ENCODE results near the gene DNPH1. TPM values are rescaled to one million over a fixed set of nuclear protein-coding genes. Genes with fewer than 3 reads are reported as not detected.

DNPH1 gene
- polyA plus RNA-seq, 1 donor = 15.2 TPM

DNA sequence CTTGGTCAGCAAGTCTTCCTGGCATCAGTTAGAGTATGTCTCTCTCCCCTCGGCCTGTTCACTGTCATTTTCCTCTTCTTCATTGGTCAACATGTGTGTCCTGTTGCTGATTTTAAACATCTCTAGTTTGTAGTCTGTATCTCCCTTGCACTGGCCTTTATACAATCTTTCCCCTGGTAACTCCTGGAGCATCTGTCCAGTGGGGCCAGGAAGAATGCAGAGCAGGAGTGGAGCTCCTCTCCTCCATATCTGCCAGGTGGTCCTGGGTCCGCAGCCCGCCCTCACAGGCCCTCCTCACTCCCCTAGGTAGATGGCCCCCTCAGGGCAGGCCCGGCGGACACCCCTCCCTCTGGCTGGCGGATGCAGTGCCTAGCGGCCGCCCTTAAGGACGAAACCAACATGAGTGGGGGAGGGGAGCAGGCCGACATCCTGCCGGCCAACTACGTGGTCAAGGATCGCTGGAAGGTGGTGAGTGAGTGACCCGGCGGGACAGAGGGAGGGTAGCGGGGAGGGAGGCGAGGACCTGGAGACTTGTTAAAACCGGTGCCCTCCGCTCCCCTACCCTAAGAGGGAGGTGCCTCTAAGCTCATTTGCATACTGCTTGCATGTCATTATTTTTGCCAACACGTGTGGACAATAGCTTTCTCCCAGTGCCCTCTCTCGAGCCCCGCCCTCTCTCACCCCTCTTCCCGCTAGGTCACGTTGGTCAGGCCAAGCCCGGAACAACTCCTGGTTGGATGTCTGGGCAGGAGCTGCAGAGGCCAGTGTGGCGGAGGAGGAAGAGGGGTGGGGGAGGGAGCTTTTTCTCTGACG is 17.2 kb upstream of the DNPH1 start:
- no peak for DNase-seq (ENCODE audit: low read depth)

DNA sequence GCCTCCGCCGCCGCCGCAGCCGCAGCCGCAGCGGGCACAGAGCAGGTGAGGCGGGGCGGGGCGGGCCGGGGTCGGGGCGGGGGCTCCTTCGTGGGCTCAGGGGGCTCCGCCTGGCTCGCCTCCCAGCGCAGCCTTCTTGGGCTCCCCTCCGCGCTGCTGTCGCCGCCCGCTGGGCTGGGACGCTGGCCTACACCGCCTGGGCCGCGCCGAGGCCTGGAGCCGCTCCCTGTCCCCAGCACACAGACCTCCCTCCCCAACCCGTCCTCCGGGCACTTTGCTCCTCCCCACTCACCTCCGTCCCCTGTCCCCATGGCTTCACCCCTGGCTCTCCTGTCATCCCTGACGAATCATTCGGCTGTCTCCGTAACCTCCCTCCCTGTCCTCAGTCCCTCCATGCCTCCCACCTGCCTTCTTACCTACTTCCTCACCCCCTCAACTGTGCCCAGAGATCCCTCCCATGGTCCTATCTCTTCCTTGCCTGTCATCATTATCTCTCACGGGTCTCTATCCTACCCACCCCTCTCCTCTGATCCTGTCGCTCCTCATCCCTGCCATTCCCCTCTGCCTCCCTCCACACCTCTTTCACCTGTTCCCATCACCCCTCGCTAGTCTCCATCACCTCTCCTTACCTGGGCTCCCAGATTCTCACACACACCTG is 14.5 kb upstream of the DNPH1 start:
- DNase-seq (ENCODE audit: low read depth) = no peak

DNA sequence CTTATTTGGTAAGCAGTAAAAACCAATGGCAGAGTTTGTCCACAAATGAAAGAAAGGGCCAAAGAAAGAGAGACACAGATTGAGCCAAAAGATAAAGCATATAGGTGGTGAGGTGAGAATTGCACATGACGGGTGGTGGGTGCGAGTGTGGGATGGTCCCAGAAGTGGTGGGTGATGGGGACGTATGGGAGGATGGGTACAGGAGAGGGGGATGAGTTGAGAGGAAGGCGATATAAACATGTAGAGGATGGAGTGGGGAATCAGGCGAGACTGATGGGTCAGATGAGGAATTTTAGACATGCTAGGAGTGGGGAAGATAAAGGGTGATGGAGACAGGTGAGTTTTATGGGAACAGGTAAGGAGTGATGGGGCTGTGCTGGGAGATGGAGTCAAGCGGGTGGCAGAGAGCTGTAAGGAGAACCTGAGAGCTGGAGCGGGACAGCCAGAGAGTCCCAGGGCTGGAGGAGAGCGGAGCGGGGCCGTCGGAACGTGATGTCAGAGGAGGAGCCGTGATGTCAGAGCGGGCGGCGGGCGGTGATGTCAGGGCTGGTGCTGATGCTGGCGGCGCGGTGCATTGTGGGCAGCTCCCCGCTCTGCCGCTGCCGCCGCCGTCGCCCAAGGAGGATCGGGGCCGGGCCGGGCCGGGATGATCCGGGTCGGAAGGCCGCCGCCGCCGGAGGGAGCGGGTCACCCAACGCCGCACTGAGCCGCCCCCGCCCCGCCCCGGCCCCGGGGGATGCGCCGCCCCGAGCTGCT is 13.8 kb upstream of the DNPH1 start, which contains the start of gene TTBK1:
TSS of gene TTBK1 (plus strand) at position 574 of the 756 bp plus-strand sequence. CDS start 3,180 bp downstream, outside the sequence.
- DNase-seq (ENCODE audit: low read depth) = no peak

GRCh38 chr6:43241446-43241845 is 12.2 kb upstream of the DNPH1 start:
- no peak for DNase-seq (ENCODE audit: low read depth)

GRCh38 chr6:43240950-43241349 is 11.7 kb upstream of the DNPH1 start:
- DNase-seq (ENCODE audit: low read depth) = no peak

DNA sequence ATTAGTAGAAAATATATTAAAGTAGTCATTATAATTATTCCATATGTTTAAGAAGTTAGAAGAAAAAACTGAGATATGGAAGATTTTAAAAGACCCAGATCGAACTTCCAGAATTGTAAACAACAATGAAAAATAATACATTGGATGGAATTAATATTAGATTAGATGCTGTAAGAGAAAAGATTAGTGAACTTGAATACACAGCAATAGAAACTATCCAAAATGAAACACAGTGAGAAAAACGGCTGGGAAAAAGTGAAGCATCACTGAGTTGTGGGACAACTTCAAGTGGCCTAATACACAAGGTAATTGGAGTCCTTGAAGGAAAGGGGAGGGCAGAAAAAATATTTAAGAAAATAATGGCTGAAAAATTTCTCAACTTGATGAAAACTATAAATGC is 9.8 kb upstream of the DNPH1 start:
- DNase-seq (ENCODE audit: low read depth) = no peak

- no peak for DNase-seq (ENCODE audit: low read depth)
Observed at GRCh38 chr6:43235841-43236240, 6.6 kb upstream of the DNPH1 start.

DNA sequence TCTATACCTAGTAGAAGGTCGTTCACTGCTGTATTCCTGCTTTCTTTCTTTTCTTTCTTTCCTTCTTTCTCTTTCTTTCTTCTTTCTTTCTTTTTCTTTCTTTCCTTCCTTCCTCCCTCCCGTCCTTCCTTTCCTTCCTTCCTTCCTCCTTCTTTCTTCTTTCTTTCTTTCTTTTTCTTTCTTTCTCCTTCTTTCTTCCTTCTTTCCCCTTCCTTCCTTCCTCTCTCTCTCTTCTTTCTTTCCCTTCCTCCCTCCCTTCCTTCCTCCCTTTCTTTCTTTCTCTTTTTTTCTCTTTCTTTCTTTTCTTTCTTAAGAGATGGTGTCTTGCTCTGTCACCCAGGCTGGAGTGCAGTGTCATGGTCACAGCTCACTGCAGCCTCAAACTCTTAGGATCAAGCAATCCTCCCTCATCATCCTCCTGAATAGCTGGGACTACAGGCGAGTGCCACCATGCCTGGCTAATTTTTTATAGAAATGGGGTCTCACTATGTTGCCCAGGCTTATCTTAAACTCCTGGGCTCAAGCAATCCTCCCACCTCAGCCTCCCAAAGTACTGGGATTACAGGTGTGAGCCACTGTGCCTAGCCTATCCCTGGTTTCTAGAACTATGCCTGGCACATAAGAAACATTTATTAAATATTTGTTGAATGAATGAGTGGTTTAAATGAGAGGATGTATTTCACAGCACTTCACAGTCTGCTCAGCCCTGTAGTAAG is 2.6 kb upstream of the DNPH1 start:
- no peak for DNase-seq (ENCODE audit: low read depth)

DNA sequence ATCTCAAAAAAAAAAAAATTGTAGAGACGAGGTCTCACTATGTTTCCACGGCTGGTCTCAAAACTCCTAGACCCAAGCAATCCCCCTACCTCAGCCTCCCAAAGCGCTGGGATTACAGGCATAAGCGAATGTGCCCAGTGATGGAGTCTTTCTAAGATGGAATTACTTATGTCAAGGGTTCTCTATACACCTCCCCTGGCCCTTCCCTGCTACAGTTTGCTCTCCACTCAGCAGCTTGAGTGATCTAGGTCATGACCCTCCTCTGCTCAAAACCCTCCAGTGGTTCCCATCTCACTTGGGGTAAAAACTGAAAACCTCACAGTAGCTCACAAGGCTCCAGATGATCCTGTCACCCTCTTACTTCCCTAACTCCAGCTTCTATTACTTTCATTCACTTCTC is 1.8 kb upstream of the DNPH1 start:
- no peak for DNase-seq (ENCODE audit: low read depth)

DNA sequence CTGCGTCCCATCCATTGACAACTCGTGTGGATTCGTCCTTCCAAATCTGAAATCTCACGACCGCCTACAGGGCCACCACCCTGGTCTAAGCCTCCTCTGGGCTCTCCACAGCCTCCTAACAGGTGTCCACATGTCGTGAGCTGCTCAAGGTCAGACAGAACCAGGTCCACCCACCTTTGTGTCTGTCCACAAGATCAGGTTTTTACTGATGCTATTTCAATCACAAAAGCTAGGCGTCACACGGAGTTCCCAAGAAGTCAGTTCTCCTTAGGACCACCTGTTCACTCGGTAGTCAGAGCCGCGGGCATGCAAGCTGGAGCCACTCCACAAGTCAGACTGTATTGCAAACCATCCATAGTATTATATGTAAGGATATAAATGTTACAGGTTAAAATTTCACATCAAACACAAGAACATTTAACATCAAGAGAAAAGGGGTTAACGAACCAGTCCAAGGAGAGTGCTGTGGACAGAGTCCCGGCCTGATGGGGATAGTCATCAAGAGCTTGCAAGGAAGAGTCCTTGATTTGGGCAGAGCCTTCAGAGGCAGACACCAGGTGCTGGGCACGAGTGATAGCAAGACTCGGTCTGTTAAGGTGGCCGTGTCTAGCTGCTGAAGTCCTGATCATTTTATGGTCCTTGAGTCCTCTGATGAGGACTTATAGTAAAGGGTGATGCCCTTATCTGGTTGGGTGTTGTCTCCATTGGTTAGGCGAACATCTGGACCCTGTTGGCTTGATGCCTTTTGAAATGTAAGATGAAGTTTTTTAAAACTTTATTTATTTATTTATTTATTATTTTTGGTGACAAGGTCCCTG is 731 bp upstream of the DNPH1 start:
- no peak for DNase-seq (ENCODE audit: low read depth)

DNA sequence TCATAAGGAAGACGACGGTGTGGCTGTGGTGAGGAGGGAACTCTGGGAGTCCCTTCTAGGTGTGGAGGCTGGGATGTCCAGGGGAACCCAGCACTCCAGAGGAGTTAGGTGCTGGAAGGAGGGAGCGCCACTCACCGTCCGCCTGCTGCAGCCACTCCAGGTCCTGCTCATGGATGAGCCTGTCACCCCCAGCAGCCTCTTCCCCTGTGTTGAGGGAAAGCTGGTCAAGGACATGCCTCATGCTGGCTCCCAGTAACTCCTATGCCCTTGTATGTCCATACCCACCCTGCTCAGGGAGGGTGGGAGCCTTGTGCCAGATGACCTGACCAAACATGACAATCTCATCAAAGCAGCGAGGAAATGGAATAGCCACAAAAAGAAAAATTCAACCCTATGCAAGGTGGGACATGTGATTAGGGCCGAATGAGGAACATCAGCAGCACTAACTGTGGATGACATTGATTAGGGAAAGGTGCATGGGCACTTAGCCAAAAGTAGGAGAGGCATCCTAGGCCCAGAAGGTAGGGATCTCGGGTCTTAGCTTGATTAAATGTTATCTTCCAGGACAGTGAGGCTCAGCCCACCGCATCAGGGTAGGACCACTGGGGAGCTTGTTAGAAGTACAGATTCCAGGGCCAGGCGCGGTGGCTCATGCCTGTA is 3.0 kb downstream of the DNPH1 start:
- no peak for DNase-seq (ENCODE audit: low read depth)

DNA sequence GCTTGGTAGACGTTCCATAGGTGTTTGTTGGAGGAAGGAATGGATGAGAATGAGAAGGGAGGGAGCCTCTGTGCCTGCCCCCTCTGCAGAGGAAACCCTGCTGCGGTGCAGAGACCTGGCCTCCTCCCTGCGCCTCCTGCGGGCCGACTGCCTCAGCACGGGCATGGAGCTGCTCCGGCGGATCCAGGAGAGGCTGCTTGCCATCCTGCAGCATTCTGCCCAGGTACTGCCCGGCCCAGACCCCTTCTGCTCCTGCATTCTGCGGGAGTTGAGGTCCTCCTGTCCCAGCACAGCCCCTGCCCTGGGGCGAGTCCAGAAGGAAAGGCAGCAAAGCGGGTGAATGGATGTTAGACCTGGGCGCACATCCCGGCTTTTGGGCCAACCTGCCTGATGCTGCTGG is 6.1 kb downstream of the DNPH1 start:
- DNase-seq (ENCODE audit: low read depth) = no peak

- no peak for DNase-seq (ENCODE audit: low read depth)
Observed at GRCh38 chr6:43222418-43223059, 6.7 kb downstream of the DNPH1 start.

GRCh38 chr6:43221046-43221972 is 8.0 kb downstream of the DNPH1 start:
- no peak for DNase-seq (ENCODE audit: low read depth)

DNA sequence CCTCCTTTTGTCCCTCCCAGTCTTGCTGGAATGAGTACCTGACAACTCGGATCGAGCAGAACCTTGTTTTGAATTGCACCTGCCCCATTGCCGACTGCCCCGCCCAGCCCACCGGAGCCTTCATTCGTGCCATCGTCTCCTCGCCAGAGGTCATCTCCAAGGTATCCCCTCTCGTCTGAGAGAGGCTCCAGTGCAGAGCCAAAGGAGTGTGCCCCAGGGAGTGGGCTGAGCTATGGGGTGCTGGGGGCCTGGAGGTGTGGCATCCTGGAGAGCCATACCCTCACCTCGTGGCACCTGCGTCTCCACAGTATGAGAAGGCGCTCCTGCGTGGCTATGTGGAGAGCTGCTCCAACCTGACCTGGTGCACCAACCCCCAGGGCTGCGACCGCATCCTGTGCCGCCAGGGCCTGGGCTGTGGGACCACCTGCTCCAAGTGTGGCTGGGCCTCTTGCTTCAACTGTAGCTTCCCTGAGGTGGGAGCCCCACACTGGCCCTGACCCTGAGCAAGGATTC is 8.8 kb downstream of the DNPH1 start:
- no peak for DNase-seq (ENCODE audit: low read depth)

- DNase-seq (ENCODE audit: low read depth) = no peak
Observed at GRCh38 chr6:43219814-43220213, 9.5 kb downstream of the DNPH1 start.

- DNase-seq (ENCODE audit: low read depth) = no peak
Observed at GRCh38 chr6:43219119-43219518, 10.2 kb downstream of the DNPH1 start.

DNA sequence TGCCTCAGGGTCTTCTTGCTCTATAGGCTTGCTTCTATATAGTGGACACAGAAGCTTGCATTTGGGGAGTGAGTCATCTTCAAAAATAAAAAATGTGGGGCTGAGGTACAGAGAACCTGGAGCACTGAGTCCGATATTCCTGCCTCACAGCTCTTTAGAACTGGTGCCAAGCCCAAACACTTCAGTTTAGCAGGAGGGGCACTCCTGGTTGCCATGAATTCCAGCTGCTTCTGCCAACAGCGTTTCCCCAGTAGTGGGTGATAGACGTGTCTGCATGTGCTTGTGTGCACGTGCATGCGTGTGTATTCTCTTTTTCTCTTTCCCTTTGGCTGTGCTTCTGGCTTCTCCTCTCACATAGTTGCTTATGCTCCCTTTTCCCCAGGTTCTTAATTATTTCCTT is 11.9 kb downstream of the DNPH1 start:
- DNase-seq (ENCODE audit: low read depth) = no peak

DNA sequence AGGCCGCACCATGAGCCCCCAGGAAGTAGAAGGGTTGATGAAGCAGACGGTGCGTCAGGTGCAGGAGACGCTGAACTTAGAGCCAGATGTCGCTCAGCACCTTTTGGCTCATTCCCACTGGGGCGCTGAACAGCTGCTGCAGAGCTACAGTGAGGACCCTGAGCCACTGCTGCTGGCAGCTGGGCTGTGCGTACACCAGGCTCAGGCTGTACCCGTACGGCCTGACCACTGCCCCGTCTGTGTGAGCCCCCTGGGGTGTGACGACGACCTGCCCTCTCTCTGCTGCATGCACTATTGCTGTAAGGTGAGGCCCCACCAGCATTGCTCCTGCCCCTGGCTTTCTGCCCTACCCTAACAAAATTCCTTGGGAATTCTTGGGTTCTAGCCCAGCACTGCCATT is 13.1 kb downstream of the DNPH1 start:
- DNase-seq (ENCODE audit: low read depth) = no peak

Data from forelimb muscle (tissue), 1 donor.